Upper lobe of right lung (tissue), 1 donor: ENCODE results near the gene CCL4. TPM values are rescaled to one million over a fixed set of nuclear protein-coding genes. Genes with fewer than 3 reads are reported as not detected.
"Not testable (repeated sequence)": the region's sequence is repeated elsewhere in the genome, so short reads cannot be mapped to it uniquely, and the experiment has no call there.

ENCODE experiments used
- ATAC-seq: fragments of 200-7000 bp; cut with Tn5 transposase; one replicate; pipeline ENCODE4 v1.9.1; 2020; ENCODE audit warnings: mild to moderate bottlenecking, moderate library complexity
- DNase-seq: peaks from one replicate; pipeline ENCODE4 v3.0.0-alpha.2; 2020
- H3K27ac ChIP-seq: fragments of 200-600 bp; one replicate; pipeline ENCODE4 v1.8.0; 2022
- H3K27me3 ChIP-seq: fragments of 200-600 bp; one replicate; pipeline ENCODE4 v1.8.0; 2022; ENCODE audit warnings: mild to moderate bottlenecking
- H3K36me3 ChIP-seq: fragments of 200-600 bp; one replicate; pipeline ENCODE4 v1.8.0; 2022
- H3K4me1 ChIP-seq: fragments of 200-600 bp; one replicate; pipeline ENCODE4 v1.8.0; 2022
- H3K4me3 ChIP-seq: fragments of 200-600 bp; one replicate; pipeline ENCODE4 v1.8.0; 2022; ENCODE audit warnings: mild to moderate bottlenecking
- H3K9me3 ChIP-seq: fragments of 200-600 bp; one replicate; pipeline ENCODE4 v1.8.0; 2022
- CTCF ChIP-seq: fragments of 200-600 bp; IDR thresholded peaks from one replicate; pipeline ENCODE4 v1.8.0; 2022; ENCODE audit warnings: antibody characterized with exemption
- intact Hi-C: fragments of 100-400 bp; cut with DNase I; formaldehyde crosslinking; loops from one replicate; pipeline ENCODE4 v1.11.0; 2022
- total RNA-seq: library from RNA; stranded (reverse); fragmentation: NEBNext Ultra II Directional; extraction: Animal tissue kit (Norgen Biotek cat#: 25700); gene quantifications from one replicate; pipeline ENCODE4 v1.2.1, GENCODE V29; 2021
- donor health status: DM: no; HTN: yes; CAD: no; lungs with severe emphysema.

Gene CCL4
- total RNA-seq, 1 donor from 2014 or later: 12.5 TPM

DNA sequence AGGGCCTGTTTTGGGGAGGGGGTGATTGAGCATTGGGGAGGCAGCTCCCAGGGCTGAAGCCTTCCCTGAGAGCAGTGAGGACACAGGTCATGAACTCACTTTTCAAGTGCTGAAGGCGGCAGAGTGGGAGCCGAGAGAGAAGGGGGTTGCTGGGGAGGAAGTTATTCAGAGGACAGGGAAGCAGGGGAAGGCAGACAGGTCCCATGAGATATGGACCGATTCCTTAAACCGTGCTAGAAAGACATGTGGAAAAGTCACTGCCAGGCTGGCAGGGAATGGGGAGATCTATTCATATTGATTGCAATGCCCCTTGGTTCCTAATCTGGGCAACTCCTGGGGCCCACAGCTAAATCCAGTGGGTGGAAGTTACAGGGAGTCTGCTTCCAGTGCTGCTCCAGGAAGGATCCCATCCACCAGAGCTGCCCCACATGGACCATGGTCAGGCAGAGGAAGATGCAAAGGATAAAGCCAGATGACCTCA, 1.1 kb downstream of the CCL4 start:
- H3K36me3 ChIP-seq: no peaks in the 10 kb centered on the region
- no peak overlapping the region for H3K27ac ChIP-seq
- DNase-seq (no peak), ATAC-seq (peak; percentile 20)
- H3K4me1 ChIP-seq: no peaks in the 10 kb centered on the region
- intact Hi-C loops: no loop called here
- no peak overlapping the region for H3K4me3 ChIP-seq
- no peaks in the 10 kb centered on the region for H3K27me3 ChIP-seq
- no peak for TF ChIP-seq CTCF
- H3K9me3 ChIP-seq: no peaks in the 10 kb centered on the region

GRCh38 chr17:36105781-36106492, 2.3 kb downstream of the CCL4 start:
- Histone ChIP-seq H3K27ac (no peak overlapping the region), H3K9me3 (no peaks in the 10 kb centered on the region), H3K4me3 (no peak overlapping the region), H3K36me3 (no peaks in the 10 kb centered on the region), H3K27me3 (no peaks in the 10 kb centered on the region), H3K4me1 (no peaks in the 10 kb centered on the region)
- intact Hi-C loops: no loop called here
- TF ChIP-seq CTCF: no peak
- ATAC-seq (peak; percentile 17), DNase-seq (no peak)

DNA sequence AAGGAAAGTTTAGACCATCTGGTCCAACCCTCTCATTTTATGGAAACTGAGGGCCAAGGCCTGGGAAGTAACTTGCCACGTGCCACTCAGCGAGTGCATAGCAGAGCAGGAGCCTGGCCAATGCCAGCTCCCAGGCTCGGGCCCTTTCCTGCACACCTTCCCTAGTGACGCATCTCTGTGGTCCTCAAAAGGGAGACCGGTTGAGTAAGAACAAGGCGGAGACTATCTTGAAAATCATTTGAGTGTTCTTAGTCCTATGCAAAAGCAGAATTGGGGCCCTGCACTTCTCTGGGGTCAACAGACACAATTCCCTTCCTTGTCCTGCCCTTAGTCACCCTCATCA, 2.8 kb downstream of the CCL4 start:
- Histone ChIP-seq H3K27me3 (no peaks in the 10 kb centered on the region), H3K4me3 (no peak overlapping the region), H3K27ac (no peak overlapping the region), H3K36me3 (no peaks in the 10 kb centered on the region), H3K4me1 (no peaks in the 10 kb centered on the region), H3K9me3 (no peaks in the 10 kb centered on the region)
- DNase-seq: no peak
- TF ChIP-seq CTCF: no peak
- ATAC-seq: no peak
- intact Hi-C loops: no loop called here

DNA sequence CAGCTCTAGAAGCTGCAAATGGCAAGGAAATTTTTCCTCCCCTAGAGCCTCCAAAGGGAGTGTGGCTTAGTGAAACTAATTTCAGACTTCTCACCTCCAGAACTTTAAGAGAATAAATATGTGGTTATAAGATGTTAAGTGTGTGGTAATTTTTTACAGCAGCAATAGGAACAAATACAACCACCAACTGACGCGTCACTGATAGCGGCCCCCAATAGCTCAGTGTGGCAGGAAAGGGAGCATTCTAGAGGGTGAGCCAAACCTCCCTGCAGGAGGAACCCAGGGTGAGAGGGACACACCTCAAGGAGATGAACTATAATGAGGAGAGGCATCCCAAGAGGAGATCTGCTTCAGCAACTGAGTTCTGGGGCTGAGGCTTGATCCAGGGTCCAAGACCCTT, 4.0 kb downstream of the CCL4 start:
- no peak for ATAC-seq
- no peak for TF ChIP-seq CTCF
- intact Hi-C loops: no loop called here

GRCh38 chr17:36108265-36108664, 4.6 kb downstream of the CCL4 start:
- H3K27me3 ChIP-seq, intact Hi-C loops, H3K4me1 ChIP-seq, H3K4me3 ChIP-seq, H3K36me3 ChIP-seq, H3K9me3 ChIP-seq, DNase-seq: not testable (repeated sequence)
- H3K27ac ChIP-seq: peak overlapping the region; percentile 24
- ATAC-seq: peak; percentile 5

More for the DNA sequence above, 4.0 kb downstream of the CCL4 start:
- Histone ChIP-seq H3K9me3 (no peaks in the 10 kb centered on the region), H3K36me3 (no peaks in the 10 kb centered on the region), H3K27ac (peak overlapping the region; percentile 24), H3K27me3 (no peaks in the 10 kb centered on the region), H3K4me1 (no peaks in the 10 kb centered on the region), H3K4me3 (no peak overlapping the region)
- DNase-seq: no peak

GRCh38 chr17:36111068-36111490, 7.5 kb downstream of the CCL4 start:
- no peaks in the 10 kb centered on the region for H3K4me1 ChIP-seq
- TF ChIP-seq CTCF: no peak
- no peaks in the 10 kb centered on the region for H3K27me3 ChIP-seq
- H3K36me3 ChIP-seq: no peaks in the 10 kb centered on the region
- intact Hi-C loops: no loop called here
- DNase-seq (no peak), ATAC-seq (no peak)
- H3K4me3 ChIP-seq: no peak overlapping the region
- H3K27ac ChIP-seq: no peak overlapping the region
- H3K9me3 ChIP-seq: no peaks in the 10 kb centered on the region
